Activated naive CD4-positive, alpha-beta T cell treated with anti-CD3 and anti-CD28 coated beads, Interleukin-2, amount 50 U/mL, for 72 hours (primary cell): ENCODE data around the gene KIF13A. TPM values are rescaled to one million over a fixed set of nuclear protein-coding genes. Genes with fewer than 3 reads are reported as not detected.
"Not testable (repeated sequence)": the region's sequence is repeated elsewhere in the genome, so short reads cannot be mapped to it uniquely, and the experiment has no call there.

Experiments
- ATAC-seq, 2 donors: fragments of 150-1000 bp; cut with Tn5 transposase; 2 replicates each; pipeline ENCODE4 v1.10.0; 2021; ENCODE audit warnings: mild to moderate bottlenecking in 2 of 2, moderate library complexity in 2 of 2
- DNase-seq, 2 donors: peaks; one replicate each; pipeline ENCODE4 v3.0.0; 2021 to 2022; ENCODE audit warnings: low spot score in 2 of 2
- H3K27ac Mint-ChIP-seq, 2 donors: one replicate each; pipeline ENCODE4 v1.8.0; 2022; ENCODE audit warnings: mild to moderate bottlenecking in 2 of 2, mixed read lengths in 2 of 2
- H3K36me3 Mint-ChIP-seq, 2 donors: one replicate each; pipeline ENCODE4 v1.8.0; 2022; ENCODE audit warnings: mixed read lengths in 2 of 2
- H3K9me3 Mint-ChIP-seq, 2 donors: one replicate each; pipeline ENCODE4 v1.8.0; 2022; ENCODE audit warnings: mixed read lengths in 2 of 2
- total RNA-seq, 2 donors: library from RNA; stranded (reverse); gene quantifications; one replicate each; pipeline ENCODE4 v1.2.3, GENCODE V29; 2022

Gene KIF13A
- total RNA-seq, 2 donors from 2014 or later: 0.20 TPM; not detected in 1

GRCh38 chr6:18016133-18016532, 28.7 kb upstream of the KIF13A start:
- H3K36me3 Mint-ChIP-seq: no peaks in the 10 kb centered on the region
- no peak for ATAC-seq

GRCh38 chr6:18011287-18011686, 23.9 kb upstream of the KIF13A start:
- Mint-ChIP-seq H3K9me3 (no peaks in the 10 kb centered on the region), H3K36me3 (no peaks in the 10 kb centered on the region), H3K27ac (no peak overlapping the region)
- no peak for ATAC-seq
- no peak for DNase-seq

More at GRCh38 chr6:18016133-18016532, 28.7 kb upstream of the KIF13A start:
- DNase-seq: no peak
- Mint-ChIP-seq H3K27ac (no peak overlapping the region), H3K9me3 (no peaks in the 10 kb centered on the region)

DNA sequence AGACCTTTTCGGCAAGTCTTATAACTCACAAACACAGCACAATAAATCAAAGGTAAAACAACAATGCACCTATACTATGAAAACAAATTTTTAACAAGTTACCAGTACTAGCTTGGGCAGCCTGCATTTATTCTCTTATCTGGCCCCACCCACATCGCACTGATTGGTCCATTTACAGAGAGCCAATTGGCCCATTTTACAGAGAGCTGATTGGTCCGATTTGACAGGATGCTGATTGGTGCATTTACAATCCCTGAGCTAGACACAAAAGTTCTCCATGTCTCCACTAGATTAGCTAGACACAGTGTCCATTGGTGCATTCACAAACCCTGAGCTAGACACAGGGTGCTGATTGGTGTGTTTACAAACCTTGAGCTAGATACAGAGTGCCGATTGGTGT, 23.1 kb upstream of the KIF13A start:
- not testable (repeated sequence) for ATAC-seq

GRCh38 chr6:18004256-18004985, 17.0 kb upstream of the KIF13A start:
- H3K36me3 Mint-ChIP-seq: no peaks in the 10 kb centered on the region
- no peak for DNase-seq
- no peaks in the 10 kb centered on the region for H3K9me3 Mint-ChIP-seq
- no peak for ATAC-seq
- no peak overlapping the region for H3K27ac Mint-ChIP-seq

More for the DNA sequence above, 23.1 kb upstream of the KIF13A start:
- not testable (repeated sequence) for H3K27ac Mint-ChIP-seq, H3K36me3 Mint-ChIP-seq, DNase-seq, H3K9me3 Mint-ChIP-seq

DNA sequence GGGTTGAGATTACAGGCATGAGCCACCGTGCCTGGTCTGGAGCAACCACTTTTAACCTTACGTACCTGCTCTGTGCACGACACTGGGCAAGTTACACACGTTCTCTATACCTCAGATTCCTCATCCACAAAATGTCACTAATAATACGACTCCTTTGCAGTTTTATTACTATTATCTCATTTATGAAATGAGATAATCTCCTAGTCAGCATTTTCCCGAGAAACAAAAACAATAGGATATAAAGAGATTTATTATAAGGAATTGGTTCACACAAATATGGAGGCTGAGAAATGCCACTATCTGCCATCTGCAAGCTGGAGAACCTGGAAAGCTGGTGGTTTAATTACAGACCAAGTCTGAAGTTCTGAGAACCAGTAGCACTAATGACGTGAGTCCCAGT, 12.0 kb upstream of the KIF13A start:
- ATAC-seq (no peak), DNase-seq (no peak)
- Mint-ChIP-seq H3K27ac (no peak overlapping the region), H3K9me3 (no peaks in the 10 kb centered on the region), H3K36me3 (no peaks in the 10 kb centered on the region)

DNA sequence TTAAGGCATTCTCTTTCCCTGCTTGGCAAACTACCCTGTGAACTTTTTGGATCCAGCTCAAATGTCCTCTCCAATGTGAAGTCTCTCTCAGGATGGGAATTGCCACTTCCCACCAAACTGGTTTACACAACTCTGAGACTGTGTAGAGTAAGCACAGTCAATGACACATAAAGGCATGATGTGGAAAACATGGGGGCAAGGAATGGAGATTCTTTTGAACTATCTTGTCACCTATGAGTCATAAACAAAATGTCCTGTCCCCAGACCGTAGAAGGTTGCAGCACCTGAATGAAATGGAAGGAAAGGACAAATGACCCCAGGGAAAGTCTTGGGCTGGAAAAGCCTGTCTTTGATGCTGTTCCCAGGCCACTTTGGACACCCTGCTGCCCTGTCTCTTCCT, 11.0 kb upstream of the KIF13A start:
- no peak for ATAC-seq
- no peak for DNase-seq
- H3K9me3 Mint-ChIP-seq: no peaks in the 10 kb centered on the region
- H3K27ac Mint-ChIP-seq: no peak overlapping the region
- no peaks in the 10 kb centered on the region for H3K36me3 Mint-ChIP-seq

DNA sequence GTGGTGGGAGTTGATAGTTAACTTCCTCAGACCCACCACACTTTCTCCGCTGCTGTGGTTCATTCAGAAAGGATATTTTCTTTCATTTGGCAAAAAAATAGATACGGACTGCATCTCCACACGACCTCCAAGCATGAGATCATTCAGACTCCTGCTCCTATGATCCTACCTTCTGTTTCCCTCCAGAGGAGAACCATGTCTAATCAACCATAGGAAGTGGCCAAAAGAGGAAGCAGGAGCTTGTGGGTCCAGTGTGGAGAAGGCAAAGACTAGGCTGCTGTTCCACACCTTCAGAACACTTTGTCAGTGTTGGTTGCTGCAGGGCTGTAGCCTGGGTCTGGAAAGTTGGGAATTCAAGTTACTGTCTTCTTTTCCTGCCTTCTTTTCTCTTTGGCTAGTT, 10.6 kb upstream of the KIF13A start:
- H3K36me3 Mint-ChIP-seq: no peaks in the 10 kb centered on the region
- ATAC-seq: no peak
- no peaks in the 10 kb centered on the region for H3K9me3 Mint-ChIP-seq
- no peak for DNase-seq
- no peak overlapping the region for H3K27ac Mint-ChIP-seq

- Mint-ChIP-seq H3K9me3 (no peaks in the 10 kb centered on the region), H3K27ac (no peak overlapping the region)
- DNase-seq: no peak
These were observed 8.0 kb upstream of the KIF13A start for GRCh38 chr6:17995414-17995813.

GRCh38 chr6:17994019-17994418, 6.6 kb upstream of the KIF13A start:
- no peaks in the 10 kb centered on the region for H3K9me3 Mint-ChIP-seq
- H3K36me3 Mint-ChIP-seq: no peaks in the 10 kb centered on the region
- no peak overlapping the region for H3K27ac Mint-ChIP-seq
- ATAC-seq (no peak), DNase-seq (no peak)

More at GRCh38 chr6:17995414-17995813, 8.0 kb upstream of the KIF13A start:
- no peak for ATAC-seq
- H3K36me3 Mint-ChIP-seq: no peaks in the 10 kb centered on the region

GRCh38 chr6:17988422-17988944, 1.0 kb upstream of the KIF13A start:
- no peak overlapping the region for H3K27ac Mint-ChIP-seq
- no peaks in the 10 kb centered on the region for H3K36me3 Mint-ChIP-seq
- no peak for ATAC-seq
- no peaks in the 10 kb centered on the region for H3K9me3 Mint-ChIP-seq
- no peak for DNase-seq

GRCh38 chr6:17987697-17988421, 424 bp upstream of the KIF13A start:
- no peak overlapping the region for H3K27ac Mint-ChIP-seq
- no peaks in the 10 kb centered on the region for H3K36me3 Mint-ChIP-seq
- H3K9me3 Mint-ChIP-seq: no peaks in the 10 kb centered on the region
- peak; percentile 76 to 85 for ATAC-seq
- peak in 1 of 2 donors; percentile 43 for DNase-seq

GRCh38 chr6:17986656-17987446, 584 bp downstream of the KIF13A start:
- no peaks in the 10 kb centered on the region for H3K36me3 Mint-ChIP-seq
- ATAC-seq (no peak), DNase-seq (no peak)
- no peak overlapping the region for H3K27ac Mint-ChIP-seq
- H3K9me3 Mint-ChIP-seq: no peaks in the 10 kb centered on the region

- ATAC-seq (no peak), DNase-seq (no peak)
- H3K27ac Mint-ChIP-seq: no peak overlapping the region
- H3K36me3 Mint-ChIP-seq: no peaks in the 10 kb centered on the region
- no peaks in the 10 kb centered on the region for H3K9me3 Mint-ChIP-seq
These were observed 1.3 kb downstream of the KIF13A start for GRCh38 chr6:17985934-17986655.

DNA sequence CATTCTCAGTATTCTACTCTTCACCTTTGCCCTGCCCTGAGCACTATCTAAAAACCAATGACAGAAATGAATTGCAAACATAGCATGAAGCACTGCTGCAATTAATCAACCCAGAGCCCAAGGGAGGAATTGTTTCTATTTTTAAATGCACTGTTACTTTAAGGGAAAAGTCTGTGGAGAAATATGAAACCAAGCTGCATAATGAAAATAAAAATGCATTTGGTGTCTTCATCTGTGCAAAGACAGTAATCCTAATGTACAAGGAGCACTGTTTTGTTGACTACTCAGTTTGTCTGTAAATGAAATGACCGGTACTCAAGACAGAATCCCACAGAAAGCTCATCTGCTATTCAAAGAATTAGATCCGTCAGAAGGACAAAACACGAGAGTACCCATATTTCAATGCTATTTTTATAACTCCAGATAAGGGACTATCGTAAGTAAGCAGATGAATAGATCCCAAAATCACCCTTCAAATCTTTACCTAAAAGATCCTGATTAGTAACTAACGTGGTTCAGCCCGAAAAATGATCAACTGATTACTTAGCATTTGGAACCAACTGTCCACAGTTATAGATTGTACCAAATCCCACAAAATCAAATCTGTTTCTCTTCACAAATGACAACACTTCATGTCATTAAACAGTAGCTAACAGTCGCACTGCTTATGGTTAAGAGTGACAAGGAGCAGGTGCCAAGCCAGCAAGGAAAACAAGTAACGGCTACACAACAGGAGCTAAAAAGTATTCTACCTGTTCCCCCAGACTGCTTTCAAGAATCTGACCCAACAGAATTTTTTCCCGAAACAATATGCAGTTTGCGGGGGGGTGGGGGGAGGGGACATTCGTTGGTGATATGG, 2.4 kb downstream of the KIF13A start:
- no peaks in the 10 kb centered on the region for H3K36me3 Mint-ChIP-seq
- DNase-seq (no peak), ATAC-seq (no peak)
- H3K9me3 Mint-ChIP-seq: no peaks in the 10 kb centered on the region
- no peak overlapping the region for H3K27ac Mint-ChIP-seq

GRCh38 chr6:17984399-17984798, 3.0 kb downstream of the KIF13A start:
- Mint-ChIP-seq H3K27ac (no peak overlapping the region), H3K9me3 (no peaks in the 10 kb centered on the region), H3K36me3 (no peaks in the 10 kb centered on the region)
- ATAC-seq (no peak), DNase-seq (no peak)

GRCh38 chr6:17983730-17984129, 3.7 kb downstream of the KIF13A start:
- Mint-ChIP-seq H3K27ac (no peak overlapping the region), H3K36me3 (no peaks in the 10 kb centered on the region), H3K9me3 (no peaks in the 10 kb centered on the region)
- no peak for ATAC-seq
- DNase-seq: no peak
